Tibial artery (tissue), 4 donors: ENCODE measurements around the gene ACTL8.

Experiments
- DNase-seq, 2 donors: peaks; one replicate each; pipeline ENCODE4 v3.0.0-alpha.2; 2019
- H3K27ac ChIP-seq, 2 donors: fragments of 200-600 bp; sonication (generic) in 1 of 2; 1 replicate in 1 of 2; 2 replicates in 1 of 2; pipeline ENCODE4 v1.5.1; 2018 to 2019; ENCODE audit warnings: mild to moderate bottlenecking in 1 of 2
- H3K27me3 ChIP-seq, 2 donors: fragments of 200-600 bp; sonication (generic) in 1 of 2; one replicate each; pipeline versions ENCODE4 v1.5.1 to v1.6.0; 2016 to 2019
- H3K36me3 ChIP-seq, 3 donors: fragments of 200-600 bp; sonication (generic) in 2 of 3; one replicate each; pipeline ENCODE4 v1.5.1; 2016 to 2019; ENCODE audit warnings: mild to moderate bottlenecking in 2 of 3
- H3K4me1 ChIP-seq, 4 donors: fragments of 200-600 bp; sonication (generic) in 2 of 4; 1 replicate in 3 of 4; 2 replicates in 1 of 4; pipeline ENCODE4 v1.5.1; 2016 to 2019
- H3K4me3 ChIP-seq, 2 donors: fragments of 200-600 bp; sonication (generic) in 1 of 2; 1 replicate in 1 of 2; 2 replicates in 1 of 2; pipeline ENCODE4 v1.5.1; 2018 to 2019; ENCODE audit warnings: mild to moderate bottlenecking in 2 of 2
- H3K9me3 ChIP-seq, 3 donors: fragments of 200-600 bp; sonication (generic) in 1 of 3; one replicate each; pipeline ENCODE4 v1.5.1; 2016 to 2019
- CTCF ChIP-seq, 2 experiments: fragments of 200-600 bp in 1 of 2; fragments of 450-650 bp in 1 of 2; IDR thresholded peaks; one replicate each; pipeline ENCODE4 v1.5.1; 2017 to 2019; ENCODE audit warnings: antibody characterized with exemption in 2 of 2, mild to moderate bottlenecking in 1 of 2, moderate library complexity in 1 of 2
- intact Hi-C: fragments of 100-400 bp; cut with DNase I; formaldehyde crosslinking; loops from one replicate; pipeline ENCODE4 v1.15.0; 2023; ENCODE audit warnings: low total_unique reads

The ACTL8 gene

GRCh38 chr1:17852383-17852782, 97.2 kb downstream of the ACTL8 start:
- H3K27me3 ChIP-seq: peaks cover 0 to 32% of the 10 kb centered on the region in 2 donors
- H3K9me3 ChIP-seq: no peaks in the 10 kb centered on the region
- intact Hi-C loops: no loop called here
- no peak overlapping the region for H3K4me3 ChIP-seq
- no peaks in the 10 kb centered on the region for H3K4me1 ChIP-seq
- H3K36me3 ChIP-seq: no peaks in the 10 kb centered on the region
- no peak for TF ChIP-seq CTCF (IDR thresholded peaks at IDR 0.05)
- no peak for DNase-seq
- H3K27ac ChIP-seq: no peak overlapping the region

- intact Hi-C loops: no loop called here
- Histone ChIP-seq H3K4me3 (no peak overlapping the region), H3K36me3 (no peaks in the 10 kb centered on the region), H3K9me3 (no peaks in the 10 kb centered on the region), H3K27ac (no peak overlapping the region), H3K27me3 (peaks cover 0 to 40% of the 10 kb centered on the region in 2 donors), H3K4me1 (no peaks in the 10 kb centered on the region)
- no peak for DNase-seq
- no peak for TF ChIP-seq CTCF (IDR thresholded peaks at IDR 0.05)
These were observed 98.3 kb downstream of the ACTL8 start for GRCh38 chr1:17853241-17853935.

GRCh38 chr1:17856496-17857108, 101.5 kb downstream of the ACTL8 start:
- H3K36me3 ChIP-seq: no peaks in the 10 kb centered on the region
- intact Hi-C loops: no loop called here
- no peak overlapping the region for H3K27ac ChIP-seq
- no peak for TF ChIP-seq CTCF (IDR thresholded peaks at IDR 0.05)
- no peaks in the 10 kb centered on the region for H3K4me1 ChIP-seq
- no peak overlapping the region for H3K4me3 ChIP-seq
- no peaks in the 10 kb centered on the region for H3K9me3 ChIP-seq
- no peak for DNase-seq
- H3K27me3 ChIP-seq: peaks cover 0 to 55% of the 10 kb centered on the region in 2 donors

- Histone ChIP-seq H3K36me3 (no peaks in the 10 kb centered on the region), H3K9me3 (no peaks in the 10 kb centered on the region), H3K27ac (no peak overlapping the region), H3K27me3 (peaks cover 0 to 58% of the 10 kb centered on the region in 2 donors), H3K4me1 (no peaks in the 10 kb centered on the region), H3K4me3 (no peak overlapping the region)
- no peak for TF ChIP-seq CTCF (IDR thresholded peaks at IDR 0.05)
- intact Hi-C loops: no loop called here
- DNase-seq: no peak
These were observed 102.0 kb downstream of the ACTL8 start for GRCh38 chr1:17857109-17857499.

GRCh38 chr1:17857996-17858395, 102.9 kb downstream of the ACTL8 start:
- no peaks in the 10 kb centered on the region for H3K36me3 ChIP-seq
- H3K9me3 ChIP-seq: no peaks in the 10 kb centered on the region
- intact Hi-C loops: no loop called here
- H3K4me3 ChIP-seq: no peak overlapping the region
- TF ChIP-seq CTCF (IDR thresholded peaks at IDR 0.05): no peak
- no peak overlapping the region for H3K27ac ChIP-seq
- DNase-seq: no peak
- no peaks in the 10 kb centered on the region for H3K4me1 ChIP-seq
- peaks cover 0 to 58% of the 10 kb centered on the region in 2 donors for H3K27me3 ChIP-seq
